ENCODE measurements around the gene POLR2M. TPM values are rescaled to one million over a fixed set of nuclear protein-coding genes. Genes with fewer than 3 reads are reported as not detected.

POLR2M gene
- total RNA-seq, 4 donors from 2014 or later, result 25.5 to 430 (median 34.7) TPM

- intact Hi-C loops (cut with DNase I; ENCODE audit: low total_unique reads), result no loop called here
- 97 to 100% methylated on average over 4 of the region's 4 CpGs for WGBS, 2 donors
- H3K4me3 ChIP-seq (ENCODE audit: low read depth, poor library complexity, severe bottlenecking), result no peak overlapping the region
- TF ChIP-seq CTCF (IDR thresholded peaks at IDR 0.05) (no peak), POLR2A (IDR thresholded peaks at IDR 0.05) (no peak)
- peak in 1 of 2 donors; percentile 39 for DNase-seq (ENCODE audit: low spot score in 2 of 2)
Observed at GRCh38 chr15:57762302-57762701, 55.8 kb downstream of the POLR2M start.

GRCh38 chr15:57763176-57763964, 56.9 kb downstream of the POLR2M start:
- WGBS, 2 donors, result 91 to 92% methylated on average over 5 of the region's 5 CpGs
- peak in 1 of 2 donors; percentile 7 for DNase-seq (ENCODE audit: low spot score in 2 of 2)
- intact Hi-C loops (cut with DNase I; ENCODE audit: low total_unique reads), result no loop called here
- TF ChIP-seq POLR2A (IDR thresholded peaks at IDR 0.05) (no peak), CTCF (IDR thresholded peaks at IDR 0.05) (no peak)
- H3K4me3 ChIP-seq (ENCODE audit: low read depth, poor library complexity, severe bottlenecking), result no peak overlapping the region

Other genes with a start within 250 kb of the POLR2M start
- gene MYZAP, start 114.8 kb upstream of the POLR2M start, total RNA-seq, result 10 to 100 TPM in 3 of 4 donors, 1 to 10 TPM in 1; 7.7 to 21.4 (median 19.4) TPM